Stimulated activated CD4-positive, alpha-beta T cell treated with anti-CD3 and anti-CD28 coated beads, TNF-alpha, amount 100 ng/mL, for 1 hour (primary cell): ENCODE data around the gene BARX2.
"Not testable (repeated sequence)": the region's sequence is repeated elsewhere in the genome, so short reads cannot be mapped to it uniquely, and the experiment has no call there.

ENCODE experiments used
- DNase-seq, 3 donors: peaks; one replicate each; pipeline ENCODE4 v3.0.0-alpha.2; 2020; ENCODE audit warnings: low read depth in 3 of 3, low spot score in 1 of 3

The BARX2 gene, protein sequence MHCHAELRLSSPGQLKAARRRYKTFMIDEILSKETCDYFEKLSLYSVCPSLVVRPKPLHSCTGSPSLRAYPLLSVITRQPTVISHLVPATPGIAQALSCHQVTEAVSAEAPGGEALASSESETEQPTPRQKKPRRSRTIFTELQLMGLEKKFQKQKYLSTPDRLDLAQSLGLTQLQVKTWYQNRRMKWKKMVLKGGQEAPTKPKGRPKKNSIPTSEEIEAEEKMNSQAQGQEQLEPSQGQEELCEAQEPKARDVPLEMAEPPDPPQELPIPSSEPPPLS

DNA sequence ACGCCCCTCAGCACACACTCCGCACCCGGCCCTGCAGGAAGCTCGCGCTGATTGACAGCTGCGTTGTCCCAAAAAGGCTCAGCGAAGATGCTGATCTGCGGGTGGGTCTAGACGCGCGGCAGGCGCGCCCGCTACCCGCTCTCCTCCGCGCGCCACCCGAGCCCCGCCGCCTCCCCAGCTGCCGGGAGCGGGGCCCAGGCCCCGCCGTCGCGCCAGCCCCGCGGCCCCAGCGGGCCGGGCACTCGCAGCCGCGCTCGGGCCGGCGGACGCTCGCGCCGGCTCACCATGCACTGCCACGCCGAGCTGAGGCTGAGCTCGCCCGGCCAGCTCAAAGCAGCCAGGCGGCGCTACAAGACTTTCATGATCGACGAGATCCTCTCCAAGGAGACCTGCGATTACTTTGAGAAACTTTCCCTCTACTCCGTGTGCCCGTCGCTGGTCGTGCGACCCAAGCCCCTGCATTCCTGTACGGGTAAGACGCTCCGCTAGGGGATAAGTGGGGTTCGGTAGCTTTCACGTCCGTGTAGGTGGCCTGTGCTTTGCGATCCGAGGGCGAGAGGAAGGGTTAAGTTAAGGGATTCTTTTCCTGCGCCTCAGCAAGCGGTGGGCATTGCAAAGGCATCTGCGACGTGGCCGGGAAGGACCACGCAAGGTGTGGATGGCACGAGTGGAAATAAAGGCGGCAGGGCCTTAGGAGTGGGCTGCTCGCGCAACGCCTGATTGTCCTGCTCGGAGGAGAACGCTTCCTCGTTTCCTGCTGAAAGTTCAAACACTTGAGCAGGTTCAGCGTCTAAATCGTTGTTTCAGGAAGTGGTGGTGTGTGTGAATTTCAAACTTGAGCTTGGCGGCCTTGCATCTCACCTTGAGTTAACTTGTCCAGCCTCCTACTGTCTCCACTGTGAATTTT is at the start of gene BARX2:
TSS of gene BARX2 (plus strand) at position 98 of the 907 bp plus-strand sequence. CDS start at position 286, 188 bp downstream.
- DNase-seq, result no peak

DNA sequence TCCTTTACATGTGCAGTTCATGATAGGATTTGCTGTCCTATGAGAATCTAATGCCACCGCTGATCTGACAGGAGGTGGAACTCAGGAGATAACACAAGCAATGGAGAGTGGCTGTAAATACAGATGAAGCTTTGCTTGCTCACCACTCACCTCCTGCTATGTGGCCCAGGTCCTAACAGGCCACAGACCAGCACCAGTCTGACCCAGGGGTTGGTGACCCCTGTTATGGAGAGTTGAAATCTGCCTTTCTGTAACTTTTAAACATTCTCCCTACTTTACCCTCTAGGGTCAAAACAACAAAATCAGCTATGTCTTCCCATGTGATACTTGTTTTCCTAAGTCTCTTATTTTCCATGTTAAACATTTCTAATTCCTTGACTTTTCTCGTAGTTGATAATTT is 48.7 kb upstream of the BARX2 start:
- DNase-seq, result no peak

DNA sequence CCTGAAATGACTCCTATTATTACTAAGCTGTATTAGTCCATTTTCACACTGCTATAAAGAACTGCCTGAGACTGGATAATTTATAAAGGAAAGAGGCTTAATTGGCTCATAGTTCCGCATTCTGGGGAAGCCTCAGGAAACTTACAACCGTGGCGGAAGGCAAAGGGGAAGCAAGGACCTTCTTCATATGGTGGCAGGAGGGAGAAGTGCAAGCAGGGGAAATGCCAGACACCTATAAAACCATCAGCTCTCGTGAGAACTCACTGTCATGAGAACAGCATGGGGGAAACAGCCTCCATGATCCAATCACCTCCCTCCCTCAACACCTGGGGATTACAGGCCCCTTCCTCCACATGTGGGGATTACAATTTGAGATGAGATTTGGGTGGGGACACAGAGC is 47.9 kb upstream of the BARX2 start:
- DNase-seq, result not testable (repeated sequence)

DNA sequence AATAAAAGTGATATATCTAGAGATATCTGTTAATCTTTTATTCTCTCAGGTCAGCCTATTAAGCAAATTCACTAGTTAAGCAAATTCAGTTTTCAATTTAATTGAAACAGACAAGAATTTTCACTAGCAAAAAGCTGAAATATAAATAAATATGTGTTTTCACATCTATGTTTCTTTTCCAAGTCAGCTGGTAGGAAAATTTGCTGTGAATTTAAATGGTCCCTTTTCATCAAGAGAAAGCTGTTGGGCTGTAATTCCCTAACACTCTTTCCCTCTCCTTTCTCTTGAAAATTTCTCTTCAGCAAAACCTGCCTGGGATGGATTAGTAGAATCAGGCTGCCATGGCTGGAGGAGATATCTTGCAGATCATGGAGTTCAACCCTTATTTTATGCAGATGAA is 46.9 kb upstream of the BARX2 start:
- DNase-seq, result no peak

DNA sequence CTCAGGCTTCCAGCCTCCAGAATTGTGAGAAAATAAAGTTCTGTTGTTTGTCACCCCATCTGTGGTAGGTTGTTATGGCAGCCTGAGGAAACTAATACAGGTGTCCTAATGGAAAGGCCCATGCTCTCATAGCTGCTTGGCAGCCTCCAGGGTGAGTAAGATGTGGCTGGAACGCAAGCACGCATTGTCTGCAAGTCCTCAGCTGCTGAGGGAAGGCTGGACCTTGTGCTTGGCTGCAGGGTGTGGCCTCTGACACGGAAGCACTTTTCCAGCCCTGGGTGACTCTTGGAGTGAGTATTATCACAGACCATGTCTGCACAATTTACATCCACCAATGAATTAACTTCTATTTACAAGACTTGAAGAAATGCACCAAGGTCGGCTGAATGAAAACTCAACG is 44.4 kb upstream of the BARX2 start:
- DNase-seq, result no peak

DNA sequence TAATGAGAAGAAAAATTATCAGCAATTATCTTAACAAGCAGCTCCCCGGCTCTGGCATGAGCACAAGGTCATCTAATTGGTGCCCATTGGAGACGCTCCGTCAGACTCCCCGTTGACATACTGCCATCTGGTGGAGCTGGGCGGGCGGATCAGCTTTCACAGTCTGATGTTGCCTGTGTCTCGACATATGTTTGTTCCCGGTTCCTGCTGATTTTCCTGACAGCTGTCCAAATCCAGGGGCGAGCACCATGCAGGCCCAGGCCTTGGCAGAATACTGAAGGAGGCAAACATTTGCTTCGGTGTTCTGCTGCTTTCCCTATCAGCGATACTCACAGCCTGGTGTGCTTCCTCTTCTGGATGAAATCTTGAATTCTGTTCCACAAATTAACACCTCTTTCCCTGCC is 43.8 kb upstream of the BARX2 start:
- DNase-seq, result peak; percentile 10 to 52 (median 20)

DNA sequence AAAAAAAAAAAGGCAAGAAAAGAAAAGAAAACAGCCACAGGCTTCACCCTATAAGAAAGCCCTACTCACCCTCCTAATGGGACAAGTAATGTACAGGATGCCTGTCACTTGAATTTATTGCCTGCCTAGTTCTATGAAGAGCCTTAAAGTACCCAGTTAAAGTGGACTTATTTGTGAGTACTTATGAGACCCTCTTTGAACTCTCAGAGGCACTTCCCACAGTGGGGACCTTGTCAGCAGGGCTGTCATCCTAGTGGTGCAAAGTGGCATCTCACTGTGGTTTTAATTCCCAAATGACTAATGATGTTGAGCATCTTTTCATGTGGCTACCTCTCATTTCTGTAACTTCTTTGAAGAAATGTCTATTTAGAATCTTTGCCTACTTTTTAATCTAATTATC is 41.8 kb upstream of the BARX2 start:
- DNase-seq, result no peak

DNA sequence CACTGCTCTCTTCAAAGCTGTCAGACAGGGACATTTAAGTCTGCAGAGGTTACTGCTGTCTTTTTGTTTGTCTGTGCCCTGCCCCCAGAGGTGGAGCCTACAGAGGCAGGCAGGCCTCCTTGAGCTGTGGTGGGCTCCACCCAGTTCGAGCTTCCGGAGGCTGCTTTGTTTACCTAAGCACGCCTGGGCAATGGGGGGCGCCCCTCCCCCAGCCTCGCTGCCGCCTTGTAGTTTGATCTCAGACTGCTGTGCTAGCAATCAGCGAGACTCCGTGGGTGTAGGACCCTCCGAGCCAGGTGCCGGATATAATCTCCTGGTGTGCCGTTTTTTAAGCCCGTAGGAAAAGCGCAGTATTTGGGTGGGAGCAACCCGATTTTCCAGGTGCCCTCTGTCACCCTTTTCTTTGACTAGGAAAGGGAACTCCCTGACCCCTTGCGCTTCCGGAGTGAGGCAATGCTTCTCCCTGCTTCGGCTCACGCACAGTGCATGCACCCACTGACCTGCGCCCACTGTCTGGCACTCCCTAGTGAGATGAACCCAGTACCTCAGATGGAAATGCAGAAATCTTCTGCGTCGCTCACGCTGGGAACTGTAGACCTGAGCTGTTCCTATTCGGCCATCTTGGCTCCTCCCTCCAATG is 31.2 kb upstream of the BARX2 start:
- DNase-seq, result peak in 1 of 3 donors; percentile 5

DNA sequence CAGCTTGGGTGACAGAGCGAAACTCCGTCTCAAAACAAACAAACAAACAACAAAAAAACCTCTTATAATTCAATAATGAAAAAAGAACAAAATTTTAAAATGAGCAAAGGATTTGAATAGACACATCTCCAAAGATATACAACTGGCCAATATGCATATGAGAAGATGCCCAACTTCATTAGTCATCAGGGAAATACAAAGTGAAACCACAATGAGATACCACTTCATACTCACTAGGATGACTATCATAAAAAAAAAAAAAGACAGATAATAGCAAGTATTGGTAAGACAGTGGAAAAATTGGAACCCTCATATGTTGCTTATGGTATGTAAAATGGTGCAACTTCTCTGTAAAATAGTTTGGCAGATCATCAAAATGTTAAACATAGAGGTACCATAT is 28.7 kb upstream of the BARX2 start:
- no peak for DNase-seq

DNA sequence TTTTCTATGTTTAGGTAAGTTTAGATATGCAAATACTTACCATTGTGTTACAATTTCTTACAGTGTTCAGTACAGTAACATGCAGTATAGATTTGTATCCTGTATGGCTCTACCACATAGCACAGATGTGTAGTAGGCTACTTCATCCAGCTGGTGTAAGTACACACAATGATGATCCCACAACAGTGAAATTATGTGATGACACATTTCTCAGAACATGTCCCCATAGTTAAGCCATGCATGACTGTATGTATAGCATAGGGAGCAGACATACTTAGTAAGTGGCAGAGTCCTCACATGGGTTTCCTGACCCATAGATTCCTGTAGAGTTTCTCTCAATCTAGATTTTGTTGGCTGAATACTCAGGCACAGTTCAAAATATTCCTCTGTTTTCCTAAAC is 26.8 kb upstream of the BARX2 start:
- DNase-seq, result no peak

DNA sequence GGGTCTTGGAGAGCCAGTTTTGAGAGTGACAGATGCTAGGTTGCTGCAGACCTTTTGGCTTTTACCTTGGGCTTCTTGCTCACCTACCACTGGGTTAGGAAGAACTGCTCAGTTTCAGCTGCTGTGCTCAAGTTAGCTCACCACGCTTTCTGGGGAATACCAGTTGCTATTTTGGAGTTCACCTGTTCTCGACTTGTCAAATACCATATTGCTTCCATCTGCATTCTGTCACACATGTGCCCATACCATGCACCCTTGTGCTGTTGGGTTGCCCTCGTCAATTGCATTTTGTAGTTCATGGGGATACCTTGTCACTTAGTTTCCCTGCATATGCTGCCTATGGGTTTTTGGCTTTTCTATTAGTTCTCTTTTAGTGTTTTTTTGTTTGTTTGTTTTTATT is 23.0 kb upstream of the BARX2 start:
- no peak for DNase-seq

DNA sequence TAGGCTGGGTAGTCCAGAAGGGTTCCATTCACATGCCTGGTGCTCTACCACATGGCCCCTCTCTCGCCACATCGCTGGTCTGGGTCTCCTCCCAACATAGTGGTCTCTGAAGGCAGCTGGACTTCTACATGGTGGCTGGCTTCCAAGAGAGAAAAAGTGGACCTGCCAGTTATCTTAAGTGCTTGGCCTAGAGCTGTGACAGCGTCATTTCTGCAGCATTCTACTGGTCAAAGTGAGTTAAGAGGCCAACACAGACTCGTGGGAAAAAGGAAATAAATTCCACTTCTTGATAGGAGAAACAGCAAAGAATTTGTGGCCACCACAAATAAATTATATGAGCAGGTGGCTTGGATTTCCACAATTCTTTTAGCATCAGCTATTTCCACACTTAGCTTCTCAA is 21.0 kb upstream of the BARX2 start:
- no peak for DNase-seq

DNA sequence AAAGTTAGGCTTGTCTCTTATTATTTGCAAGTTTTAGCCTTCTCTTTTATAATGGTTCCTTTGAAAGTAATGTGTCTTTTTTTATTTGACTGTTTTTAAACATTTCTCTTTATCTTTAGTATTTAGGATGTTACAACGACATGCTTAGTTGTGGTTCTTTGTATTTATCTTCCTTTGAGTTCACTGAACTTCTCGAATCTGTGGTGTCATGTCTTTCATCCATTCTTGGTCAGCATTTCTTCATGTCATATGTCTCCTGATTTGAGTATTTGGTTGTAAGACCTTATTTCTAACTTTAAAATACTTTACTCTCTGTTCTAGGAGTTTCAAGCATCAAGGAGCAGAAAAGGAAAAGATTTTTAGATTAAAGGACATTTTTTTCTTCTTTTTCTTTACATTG is 15.9 kb upstream of the BARX2 start:
- DNase-seq, result no peak

DNA sequence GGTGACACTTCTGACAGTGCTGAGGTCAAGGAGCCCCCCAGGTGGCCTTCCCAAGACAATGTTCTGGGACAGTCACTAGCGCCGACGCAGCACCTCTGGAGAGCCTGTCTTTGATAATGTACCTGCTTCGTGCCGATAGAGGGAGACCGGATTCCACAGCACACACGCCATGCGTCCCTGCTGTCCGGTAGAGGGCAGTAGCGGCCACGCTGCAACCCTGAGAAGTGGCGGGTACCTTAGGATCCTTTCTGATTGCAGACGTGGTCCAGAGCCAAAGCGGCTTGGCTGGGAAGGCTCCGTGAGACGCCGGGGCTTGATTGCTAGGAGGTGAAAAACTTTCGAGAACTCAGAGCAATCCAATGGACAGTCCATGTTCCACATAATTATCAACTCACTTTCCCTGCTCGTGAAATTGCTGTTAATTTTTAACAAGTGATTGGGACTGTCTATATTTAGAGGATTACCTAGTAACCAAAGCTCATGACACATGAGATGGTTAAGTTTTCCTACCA is 11.4 kb upstream of the BARX2 start:
- DNase-seq, result peak; percentile 43 to 66 (median 51)

DNA sequence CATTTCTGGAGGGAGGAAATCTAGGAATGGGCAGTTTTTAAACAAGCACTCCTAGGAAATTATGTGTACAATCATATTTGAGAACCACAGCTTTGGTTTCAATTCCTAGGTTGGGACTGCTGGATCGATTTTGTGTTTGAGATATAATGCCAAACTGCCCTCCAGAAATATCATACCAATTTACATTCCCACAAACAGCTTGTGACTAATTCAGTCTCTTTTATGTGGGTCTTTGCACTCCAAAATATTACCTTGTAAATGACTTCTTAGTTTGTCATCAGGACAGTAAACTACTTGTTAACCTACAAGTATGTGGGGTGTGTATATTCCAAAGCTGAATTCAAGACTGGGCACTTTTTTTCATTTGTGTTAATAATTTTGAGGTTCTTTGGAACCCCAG is 9.8 kb upstream of the BARX2 start:
- no peak for DNase-seq

DNA sequence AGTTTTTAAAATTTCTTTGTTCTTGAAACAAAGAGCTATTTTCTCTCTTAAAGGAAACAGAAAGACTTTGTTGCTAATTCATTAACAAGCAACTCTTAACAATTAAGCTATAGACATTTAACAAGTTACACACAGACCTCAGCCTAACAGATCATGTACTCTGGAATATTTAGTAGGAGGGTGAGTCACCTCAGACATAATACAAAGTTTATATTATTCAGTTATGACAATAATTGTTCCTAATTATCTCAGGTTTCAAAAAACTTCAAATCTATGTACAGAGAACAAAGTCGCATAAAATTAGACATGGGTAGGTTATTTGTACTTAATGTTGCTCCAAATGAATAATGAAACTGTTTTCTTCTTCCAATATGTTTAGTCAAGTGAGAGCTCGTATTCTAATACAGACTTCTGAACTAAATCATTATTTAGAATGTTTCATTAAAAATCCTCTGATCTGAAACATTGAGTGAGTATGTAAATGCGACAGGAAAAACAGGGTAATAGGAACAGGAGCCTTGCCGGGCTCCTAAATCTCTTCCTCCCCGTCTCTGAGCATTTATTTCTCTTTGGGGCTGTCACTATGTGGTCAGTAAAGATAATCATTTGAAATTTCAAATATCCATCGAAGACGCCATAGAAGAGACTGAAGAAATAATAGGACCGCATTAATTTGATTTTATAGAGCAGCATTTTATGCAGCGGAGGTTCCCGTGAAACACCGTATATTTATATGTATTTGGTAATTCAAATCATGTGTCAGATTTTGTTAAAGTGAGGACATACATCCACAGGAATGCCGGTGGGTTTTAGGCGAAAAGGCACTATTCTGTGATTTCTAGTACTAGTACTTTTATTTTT is 8.7 kb upstream of the BARX2 start:
- no peak for DNase-seq

DNA sequence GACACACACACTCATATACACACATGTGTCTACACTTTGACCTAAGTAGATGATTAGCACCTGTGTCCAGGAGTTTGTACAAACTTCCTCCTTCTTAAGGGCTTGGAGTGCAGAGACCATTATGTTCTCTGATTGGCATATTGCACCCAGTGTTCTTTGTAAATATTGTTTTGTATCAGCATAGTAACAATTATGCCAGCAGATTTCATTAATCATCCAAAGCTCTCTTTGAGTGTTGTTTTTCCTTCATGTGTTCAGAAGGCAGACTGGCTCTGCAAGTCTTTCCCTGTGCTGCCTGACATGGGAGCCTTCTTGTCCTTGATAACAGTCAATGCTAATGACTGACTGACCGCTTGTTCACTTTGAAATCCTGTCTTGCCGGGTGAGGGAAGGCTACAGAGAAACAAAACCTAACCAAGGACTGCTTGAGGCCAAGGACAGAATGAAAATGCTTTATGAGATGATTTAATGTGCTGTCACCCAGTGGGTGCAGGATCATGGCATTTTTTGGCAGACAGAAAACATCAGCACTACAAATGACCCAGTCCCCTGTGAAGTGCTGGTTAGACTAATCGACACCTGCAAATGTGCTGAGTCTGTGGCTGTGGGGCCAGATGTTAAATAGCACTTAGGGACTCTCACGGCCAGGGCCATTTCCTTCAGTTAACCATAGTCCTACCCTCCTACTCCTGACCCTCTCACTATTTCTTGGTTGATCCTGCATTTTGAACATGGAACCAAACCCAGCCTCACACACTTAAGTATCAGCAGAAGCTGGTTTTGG is 6.6 kb upstream of the BARX2 start:
- DNase-seq, result no peak

DNA sequence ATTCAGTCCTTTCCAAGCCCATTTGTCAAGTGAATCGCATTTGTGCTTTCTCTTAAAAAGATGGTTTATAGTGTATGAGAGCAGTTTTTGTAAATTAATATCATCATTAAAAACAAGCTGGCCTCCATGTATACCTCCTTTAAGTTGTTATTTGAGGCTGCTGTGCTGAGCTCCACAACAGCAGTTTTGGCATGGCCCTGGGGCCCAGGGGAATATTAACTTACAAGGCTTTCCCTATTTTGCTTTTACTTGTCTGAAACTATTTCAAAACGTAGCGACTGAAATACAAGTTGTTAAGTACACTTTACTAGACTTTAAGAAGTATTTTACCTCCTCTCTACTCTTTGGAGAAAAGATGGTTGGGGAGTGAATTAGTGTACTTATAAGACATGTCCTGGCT is 4.9 kb upstream of the BARX2 start:
- no peak for DNase-seq

DNA sequence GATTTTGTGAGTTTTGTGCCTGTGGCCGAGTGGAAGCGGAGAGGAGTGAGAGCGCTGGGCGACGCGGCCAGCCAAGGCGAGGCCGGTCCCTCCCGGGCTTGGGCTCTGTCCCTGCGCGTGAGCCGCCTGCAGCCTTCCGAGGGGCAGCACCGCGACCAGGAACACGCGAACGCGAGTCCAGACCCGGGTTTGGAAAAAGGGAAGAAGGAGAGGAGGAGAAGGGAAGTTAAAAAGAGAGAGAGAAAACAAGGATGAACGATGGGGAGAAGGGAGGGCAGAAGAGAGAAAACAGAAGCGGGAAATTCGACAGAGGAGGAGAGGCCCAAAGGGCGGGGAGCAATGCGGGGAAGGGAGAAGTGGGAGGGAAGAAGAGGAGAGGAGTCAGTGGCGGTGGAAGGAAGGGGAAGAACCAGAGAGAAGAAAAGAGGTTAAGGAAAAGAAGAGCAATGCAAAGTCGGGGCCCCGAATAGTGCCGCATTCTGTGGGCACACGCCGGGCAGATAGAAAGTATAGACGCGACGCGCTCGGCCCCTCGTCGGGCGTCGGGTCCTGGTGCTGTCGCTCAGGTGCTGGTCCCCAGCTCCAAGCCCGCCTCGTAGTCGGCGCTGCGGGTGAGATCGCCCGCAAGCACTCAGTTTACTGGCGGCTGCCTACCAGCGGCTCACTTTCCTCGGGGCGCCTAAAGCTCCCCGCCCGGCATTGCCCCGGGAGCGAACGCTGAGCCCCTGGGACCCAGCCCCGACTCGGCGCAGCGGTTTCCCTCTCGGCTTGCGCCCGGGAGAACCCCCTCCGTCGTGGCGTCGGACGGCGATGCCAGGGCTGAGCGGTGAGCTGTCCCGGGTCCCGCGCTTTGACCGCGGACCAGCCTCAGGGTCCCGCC is 2.8 kb upstream of the BARX2 start:
- no peak for DNase-seq
